GM18505 (cell line): ENCODE data around the gene SLC22A5.

ENCODE experiments used
- ATAC-seq: cut with Tn5 transposase; IDR thresholded peaks from one replicate; pipeline ENCODE4 v1.9.1; 2021; ENCODE audit not compliant: unreplicated experiment
- POLR2A ChIP-seq: IDR thresholded peaks from 4 replicates; pipeline ENCODE4 v1.6.1; 2011; ENCODE audit warnings: borderline replicate concordance; ENCODE audit not compliant: insufficient read depth, insufficient read length; ENCODE audit errors: extremely low read depth

SLC22A5 gene

GRCh38 chr5:132353486-132353995 is 16.0 kb upstream of the SLC22A5 start:
- no peak for ATAC-seq
- no peak for TF ChIP-seq POLR2A

- no peak for ATAC-seq
- no peak for TF ChIP-seq POLR2A
These were observed 14.9 kb upstream of the SLC22A5 start for GRCh38 chr5:132354381-132355139.

GRCh38 chr5:132355140-132355765 is 14.3 kb upstream of the SLC22A5 start:
- no peak for ATAC-seq
- TF ChIP-seq POLR2A: no peak

- ATAC-seq: no peak
- no peak for TF ChIP-seq POLR2A
These were observed 10.7 kb upstream of the SLC22A5 start for GRCh38 chr5:132358775-132359174.

GRCh38 chr5:132362086-132362485 is 7.4 kb upstream of the SLC22A5 start:
- no peak for ATAC-seq
- no peak for TF ChIP-seq POLR2A

- ATAC-seq: no peak
- TF ChIP-seq POLR2A: no peak
These were observed 5.9 kb upstream of the SLC22A5 start for GRCh38 chr5:132363431-132364112.

GRCh38 chr5:132364319-132364718 is 5.2 kb upstream of the SLC22A5 start:
- TF ChIP-seq POLR2A: no peak
- ATAC-seq: no peak

- no peak for TF ChIP-seq POLR2A
- no peak for ATAC-seq
These were observed 4.3 kb upstream of the SLC22A5 start for GRCh38 chr5:132365213-132365612.

GRCh38 chr5:132368186-132368585 is 1.3 kb upstream of the SLC22A5 start:
- no peak for TF ChIP-seq POLR2A
- ATAC-seq: no peak

GRCh38 chr5:132369007-132369473 is 470 bp upstream of the SLC22A5 start:
- no peak for TF ChIP-seq POLR2A
- no peak for ATAC-seq

- ATAC-seq: no peak
These were observed 866 bp downstream of the SLC22A5 start for GRCh38 chr5:132370181-132370970.

GRCh38 chr5:132370971-132371602 is 1.6 kb downstream of the SLC22A5 start:
- TF ChIP-seq POLR2A: no peak
- ATAC-seq: no peak

More at GRCh38 chr5:132370181-132370970, 866 bp downstream of the SLC22A5 start:
- no peak for TF ChIP-seq POLR2A
